MM.1S (cell line): ENCODE measurements around the gene PIEZO1.

Experiments used
- DNase-seq: peaks from one replicate; pipeline ENCODE4 v3.0.0-alpha.2; 2015
- H2AFZ ChIP-seq: fragments of 300-600 bp; sonication (generic); 2 replicates; pipeline ENCODE4 v1.6.0; 2016; ENCODE audit warnings: antibody characterized with exemption, low read length
- H3F3A ChIP-seq: fragments of 300-600 bp; sonication (generic); 2 replicates; pipeline ENCODE4 v1.6.1; 2016; ENCODE audit warnings: mild to moderate bottlenecking, antibody characterized with exemption, low read length, moderate library complexity, mixed read lengths; ENCODE audit not compliant: insufficient read depth
- H3K27ac ChIP-seq: fragments of 300-600 bp; sonication (generic); 2 replicates; pipeline ENCODE4 v1.5.1; 2016; ENCODE audit warnings: mild to moderate bottlenecking, low read length
- H3K27me3 ChIP-seq: fragments of 300-600 bp; sonication (generic); replicated peaks from 2 replicates; pipeline ENCODE4 v1.6.0; 2016; ENCODE audit warnings: low read length; ENCODE audit not compliant: insufficient read depth
- H3K36me3 ChIP-seq: fragments of 300-600 bp; sonication (generic); replicated peaks from 2 replicates; pipeline ENCODE4 v1.6.1; 2016; ENCODE audit warnings: mild to moderate bottlenecking, low read length, mixed read lengths; ENCODE audit not compliant: insufficient read depth
- H3K4me1 ChIP-seq: fragments of 300-600 bp; sonication (generic); 2 replicates; pipeline ENCODE4 v1.6.1; 2016; ENCODE audit warnings: low read length, mixed read lengths
- H3K4me2 ChIP-seq: fragments of 300-600 bp; sonication (generic); 2 replicates; pipeline ENCODE4 v1.6.0; 2016; ENCODE audit warnings: low read depth, low read length
- H3K4me3 ChIP-seq: fragments of 300-600 bp; sonication (generic); 2 replicates; pipeline ENCODE4 v1.5.1; 2016; ENCODE audit warnings: low read length, mixed read lengths
- H3K79me2 ChIP-seq: fragments of 300-600 bp; sonication (generic); 2 replicates; pipeline ENCODE4 v1.6.1; 2016; ENCODE audit warnings: mixed run types, low read length, mixed read lengths
- H3K9ac ChIP-seq: fragments of 300-600 bp; sonication (generic); 2 replicates; pipeline ENCODE4 v1.6.1; 2016; ENCODE audit warnings: low read length, mixed read lengths
- H3K9me2 ChIP-seq: fragments of 300-600 bp; sonication (generic); replicated peaks from 2 replicates; pipeline ENCODE4 v1.6.1; 2016; ENCODE audit warnings: mild to moderate bottlenecking, low read length, mixed read lengths; ENCODE audit not compliant: insufficient read depth
- H3K9me3 ChIP-seq: fragments of 300-600 bp; sonication (generic); replicated peaks from 2 replicates; pipeline ENCODE4 v1.6.1; 2016; ENCODE audit warnings: mild to moderate bottlenecking, low read length, mixed read lengths; ENCODE audit not compliant: insufficient read depth
- H4K20me1 ChIP-seq: fragments of 300-600 bp; sonication (generic); 2 replicates; pipeline ENCODE4 v1.6.1; 2016; ENCODE audit warnings: mild to moderate bottlenecking, low read length, moderate library complexity, mixed read lengths; ENCODE audit not compliant: insufficient read depth
- CTCF ChIP-seq: fragments of 300-600 bp; sonication (generic); IDR thresholded peaks from 2 replicates; pipeline ENCODE4 v1.5.1; 2016; ENCODE audit warnings: antibody characterized with exemption, low read length, mixed read lengths
- EZH2 ChIP-seq: fragments of 300-600 bp; sonication (generic); optimal IDR thresholded peaks from 2 replicates; pipeline ENCODE3; 2017; ENCODE audit warnings: low read depth, mild to moderate bottlenecking, antibody characterized with exemption, low read length, mixed read lengths
- EZH2phosphoT487 ChIP-seq: fragments of 300-600 bp; sonication (generic); IDR thresholded peaks from 2 replicates; pipeline ENCODE4 v1.6.1; 2018; ENCODE audit warnings: antibody characterized with exemption, low read length

The PIEZO1 gene

DNA sequence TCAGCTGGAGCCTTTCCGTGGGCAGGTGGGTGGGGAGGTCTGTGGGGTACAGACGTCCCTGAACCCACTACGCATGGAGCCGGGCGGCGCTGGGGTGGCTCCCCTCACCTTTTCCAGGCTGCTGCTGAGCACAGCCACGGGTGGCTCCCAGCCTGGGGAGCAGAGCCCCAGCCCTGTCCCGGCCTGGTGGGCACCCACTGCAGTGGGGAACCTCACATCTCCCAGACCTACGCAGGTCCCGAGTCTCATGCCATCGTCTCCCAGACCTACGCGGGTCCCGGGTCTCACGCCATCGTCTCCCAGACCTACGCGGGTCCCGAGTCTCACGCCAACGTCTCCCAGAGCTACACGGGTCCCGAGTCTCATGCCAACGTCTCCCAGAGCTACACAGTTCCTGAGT, 43.7 kb upstream of the PIEZO1 start:
- Histone ChIP-seq H3K9me3 (no peaks in the 10 kb centered on the region), H3K9ac (no peak overlapping the region), H3K4me3 (no peak overlapping the region), H3F3A (no peaks in the 10 kb centered on the region), H3K27me3 (peaks cover 4% of the 10 kb centered on the region; the same call in 1 of the 2 replicates), H3K36me3 (no peaks in the 10 kb centered on the region), H3K4me2 (no peak overlapping the region), H3K27ac (no peak overlapping the region), H3K79me2 (no peaks in the 10 kb centered on the region), H3K9me2 (no peaks in the 10 kb centered on the region), H3K4me1 (no peaks in the 10 kb centered on the region), H4K20me1 (no peaks in the 10 kb centered on the region), H2AFZ (no peak overlapping the region)
- no peak for DNase-seq
- TF ChIP-seq EZH2 (no peak), CTCF (no peak), EZH2phosphoT487 (no peak)

GRCh38 chr16:88827727-88828126, 42.7 kb upstream of the PIEZO1 start:
- Histone ChIP-seq H3K27ac (no peak overlapping the region), H3K36me3 (no peaks in the 10 kb centered on the region), H2AFZ (no peak overlapping the region), H3K9me2 (no peaks in the 10 kb centered on the region), H3K27me3 (0 out of 2 replicates have a peak, but pooled peaks cover 4% of the 10 kb centered on the region), H3F3A (no peaks in the 10 kb centered on the region), H3K4me2 (no peak overlapping the region), H3K9ac (no peak overlapping the region), H3K79me2 (no peaks in the 10 kb centered on the region), H3K9me3 (no peaks in the 10 kb centered on the region), H4K20me1 (no peaks in the 10 kb centered on the region), H3K4me3 (no peak overlapping the region), H3K4me1 (no peaks in the 10 kb centered on the region)
- TF ChIP-seq EZH2phosphoT487, result no peak
- no peak for TF ChIP-seq CTCF
- no peak for TF ChIP-seq EZH2
- no peak for DNase-seq

DNA sequence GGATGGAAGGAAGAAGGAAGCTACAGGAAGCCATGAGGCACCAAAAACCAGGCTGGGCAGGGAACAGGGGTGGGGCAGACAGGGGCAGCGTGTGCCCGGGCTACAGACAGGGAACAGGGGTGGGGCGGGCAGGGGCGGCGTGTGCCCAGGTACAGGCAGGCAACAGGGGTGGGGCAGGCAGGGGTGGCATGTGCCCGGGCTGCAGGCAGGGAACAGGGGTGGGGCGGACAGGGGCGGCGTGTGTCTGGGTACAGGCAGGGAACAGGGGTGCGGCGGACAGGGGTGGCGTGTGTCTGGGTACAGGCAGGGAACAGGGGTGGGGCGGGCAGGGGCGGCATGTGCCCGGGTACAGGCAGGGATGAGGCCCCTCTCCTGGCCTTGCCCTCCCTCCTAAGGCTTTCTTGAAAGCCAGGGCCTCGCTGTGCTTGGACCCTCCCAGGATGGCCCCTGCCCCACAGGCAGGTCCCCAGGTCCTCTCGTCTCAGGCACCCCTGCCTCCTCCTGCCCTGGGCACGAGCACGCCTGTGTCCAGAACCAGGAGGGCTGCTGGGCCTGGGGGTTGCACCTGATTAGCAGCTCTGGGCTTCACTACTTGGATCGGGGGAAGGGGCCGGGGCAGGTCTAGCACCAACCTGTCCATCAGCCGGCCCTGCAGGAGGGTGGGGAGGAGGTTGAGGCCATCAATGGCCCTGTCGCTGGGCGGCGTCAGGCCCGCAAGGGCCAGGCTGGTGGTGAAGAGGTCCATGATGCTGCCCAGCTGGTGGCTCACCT, 41.2 kb upstream of the PIEZO1 start:
- H3K4me1 ChIP-seq, result no peaks in the 10 kb centered on the region
- H4K20me1 ChIP-seq, result no peaks in the 10 kb centered on the region
- no peak for TF ChIP-seq EZH2
- no peak for TF ChIP-seq EZH2phosphoT487
- no peak for TF ChIP-seq CTCF
- no peak overlapping the region for H3K27ac ChIP-seq
- no peaks in the 10 kb centered on the region for H3K9me2 ChIP-seq
- H3F3A ChIP-seq, result no peaks in the 10 kb centered on the region
- no peaks in the 10 kb centered on the region for H3K27me3 ChIP-seq
- DNase-seq, result no peak
- H3K4me2 ChIP-seq, result no peak overlapping the region
- no peak overlapping the region for H3K9ac ChIP-seq
- no peaks in the 10 kb centered on the region for H3K9me3 ChIP-seq
- no peaks in the 10 kb centered on the region for H3K36me3 ChIP-seq
- no peak overlapping the region for H2AFZ ChIP-seq
- H3K4me3 ChIP-seq, result no peak overlapping the region
- no peaks in the 10 kb centered on the region for H3K79me2 ChIP-seq
